GM12878 (cell line): ENCODE measurements around the gene LRRC45. TPM values are rescaled to one million over a fixed set of nuclear protein-coding genes. Genes with fewer than 3 reads are reported as not detected.

Experiments
- ATAC-seq: fragments of 200-7000 bp; cut with Tn5 transposase; 3 replicates; pipeline ENCODE4 v1.9.1; 2020; ENCODE audit warnings: mild to moderate bottlenecking, moderate library complexity
- BruUV-seq: library from RNA; stranded (reverse); fragments of 400-500 nt; replicated peaks from 2 replicates; lab custom pipeline; 2021; lab: Mats Ljungman, UMichigan
- CTCF ChIA-PET: fragments of 300-600 bp; sonication (Branson Sonifier 250); formaldehyde crosslinking; extraction: SDS; loops from one replicate; lab custom pipeline; 2021; ENCODE audit warnings: inconsistent platforms; lab: Yijun Ruan, JAX
- POLR2A ChIA-PET: fragments of 350-600 bp; formaldehyde crosslinking; extraction: SDS; loops from one replicate; lab custom pipeline; 2021; ENCODE audit warnings: inconsistent platforms; lab: Charles Lee
- RAD21 ChIA-PET: fragments of 300-600 bp; sonication (Branson Sonifier 250); formaldehyde crosslinking; loops from one replicate; lab custom pipeline; 2023; ENCODE audit warnings: antibody characterized with exemption; ENCODE audit not compliant: unreplicated experiment; lab: Charles Lee
- SMC1A ChIA-PET: fragments of 300-600 bp; sonication (Branson Sonifier 250); formaldehyde crosslinking; loops from one replicate; lab custom pipeline; 2023; ENCODE audit not compliant: unreplicated experiment, uncharacterized antibody; lab: Charles Lee
- DNase-seq: peaks from one replicate; pipeline ENCODE4 v3.0.0-alpha.2; 2011; ENCODE audit warnings: low read depth, low spot score
- FAIRE-seq: peaks from 3 replicates; lab custom pipeline; 2011; peaks lifted over from hg19 to GRCh38; lab: Jason Lieb, UNC
- H2AFZ ChIP-seq: 2 replicates; pipeline ENCODE4 v1.6.0; 2011; ENCODE audit warnings: low read depth, low read length, control low read depth; ENCODE audit not compliant: control insufficient read depth
- H3K27ac ChIP-seq: 2 replicates; pipeline ENCODE4 v1.5.1; 2011; ENCODE audit warnings: control low read depth; ENCODE audit not compliant: control insufficient read depth, insufficient read depth
- H3K27me3 ChIP-seq, 2 experiments: replicated peaks in 1 of 2; 2 replicates each; pipeline versions ENCODE4 v1.6.0 to v1.6.1; 2011; ENCODE audit warnings: low read length in 1 of 2; ENCODE audit not compliant: control insufficient read depth in 2 of 2, insufficient read depth in 2 of 2
- H3K36me3 ChIP-seq, 2 experiments: 2 replicates each; pipeline ENCODE4 v1.5.1; 2011; ENCODE audit warnings: low read length in 1 of 2; ENCODE audit not compliant: control insufficient read depth in 2 of 2, insufficient read depth in 2 of 2
- H3K4me1 ChIP-seq: 2 replicates; pipeline ENCODE4 v1.6.1; 2011; ENCODE audit warnings: mild to moderate bottlenecking, low read length, moderate library complexity, mixed read lengths; ENCODE audit not compliant: control insufficient read depth, insufficient read depth
- H3K4me2 ChIP-seq: 2 replicates; pipeline ENCODE4 v1.6.0; 2011; ENCODE audit warnings: control low read depth; ENCODE audit not compliant: control insufficient read depth, insufficient read depth
- H3K4me3 ChIP-seq: fragments of 200-600 bp; sonication (generic); 2 replicates; pipeline ENCODE4 v1.5.1; 2016
- H3K79me2 ChIP-seq: 2 replicates; pipeline ENCODE4 v1.6.0; 2011; ENCODE audit warnings: low read length; ENCODE audit not compliant: control insufficient read depth, insufficient read depth
- H3K9ac ChIP-seq: 2 replicates; pipeline ENCODE4 v1.8.0; 2011; ENCODE audit warnings: low read length, control low read depth, mixed read lengths; ENCODE audit not compliant: control insufficient read depth, insufficient read depth
- H3K9me3 ChIP-seq: replicated peaks from 3 replicates; pipeline ENCODE4 v1.5.1; 2011; ENCODE audit warnings: mild to moderate bottlenecking, low read length; ENCODE audit not compliant: control insufficient read depth, insufficient read depth
- H4K20me1 ChIP-seq: 2 replicates; pipeline ENCODE4 v1.6.0; 2011; ENCODE audit not compliant: control insufficient read depth, insufficient read depth
- CHD1 ChIP-seq: IDR thresholded peaks from 2 replicates; pipeline ENCODE4 v1.6.1; 2012; ENCODE audit warnings: low read depth, low read length, improper control_type of control experiment
- EP300 ChIP-seq, 2 experiments: fragments of 150-350 bp in 1 of 2; IDR thresholded peaks; 2 replicates each; pipeline ENCODE4 v1.6.1; 2011 to 2012; ENCODE audit warnings: low read depth in 2 of 2, low read length in 2 of 2, borderline replicate concordance in 1 of 2, improper control_type of control experiment in 1 of 2, inconsistent platforms in 1 of 2; ENCODE audit not compliant: control insufficient read depth in 1 of 2
- IRF3 ChIP-seq: fragments of 450-650 bp; IDR thresholded peaks from 2 replicates; pipeline ENCODE4 v1.6.1; 2014; ENCODE audit warnings: mild to moderate bottlenecking
- IRF5 ChIP-seq: fragments of 450-650 bp; IDR thresholded peaks from 2 replicates; pipeline ENCODE4 v1.6.1; 2017; ENCODE audit warnings: borderline replicate concordance
- KDM1A ChIP-seq: fragments of 200-600 bp; sonication (generic); IDR thresholded peaks from 2 replicates; pipeline ENCODE4 v1.6.1; 2016; ENCODE audit warnings: borderline replicate concordance
- KLF5 ChIP-seq: fragments of 450-650 bp; IDR thresholded peaks from 2 replicates; pipeline ENCODE4 v1.6.1; 2014; ENCODE audit warnings: mild to moderate bottlenecking; ENCODE audit not compliant: partially characterized antibody
- MEF2B ChIP-seq: fragments of 450-650 bp; IDR thresholded peaks from 2 replicates; pipeline ENCODE4 v1.6.1; 2018; ENCODE audit warnings: mild to moderate bottlenecking, moderate library complexity; ENCODE audit not compliant: partially characterized antibody, poor library complexity, severe bottlenecking
- MLLT1 ChIP-seq: fragments of 450-650 bp; IDR thresholded peaks from 2 replicates; pipeline ENCODE4 v1.6.1; 2016; ENCODE audit warnings: mild to moderate bottlenecking
- NBN ChIP-seq: fragments of 450-650 bp; IDR thresholded peaks from 2 replicates; pipeline ENCODE4 v1.6.1; 2016
- SIN3A ChIP-seq: IDR thresholded peaks from 2 replicates; pipeline ENCODE4 v1.6.1; 2012; ENCODE audit warnings: low read depth, low read length, improper control_type of control experiment
- STAT1 ChIP-seq: fragments of 450-650 bp; conservative IDR thresholded peaks from 2 replicates; pipeline ENCODE4 v1.6.1; 2014; ENCODE audit warnings: antibody characterized with exemption, mild to moderate bottlenecking
- ZNF217 ChIP-seq: fragments of 450-650 bp; IDR thresholded peaks from 2 replicates; pipeline ENCODE4 v1.6.1; 2017; ENCODE audit warnings: antibody characterized with exemption, mild to moderate bottlenecking
- ZNF384 ChIP-seq: IDR thresholded peaks from 2 replicates; pipeline ENCODE4 v1.6.1; 2012; ENCODE audit warnings: low read depth, mild to moderate bottlenecking, low read length, improper control_type of control experiment, borderline replicate concordance
- ZNF687 ChIP-seq: fragments of 450-650 bp; IDR thresholded peaks from 2 replicates; pipeline ENCODE4 v1.6.1; 2017; ENCODE audit warnings: mild to moderate bottlenecking, moderate library complexity
- ZZZ3 ChIP-seq: IDR thresholded peaks from 2 replicates; pipeline ENCODE4 v1.6.1; 2011; ENCODE audit warnings: low read depth; ENCODE audit not compliant: control insufficient read depth, insufficient read length
- WGBS: methylation state at CpG from one replicate; pipeline ENCODE4 v1.1.6; 2016; ENCODE audit warnings: low lambda C conversion rate; ENCODE audit not compliant: insufficient replicate concordance, insufficient coverage; ENCODE audit errors: missing lambda C conversion rate; 5-methylcytosine and 5-hydroxymethylcytosine counted together
- in situ Hi-C: fragments of 300-500 bp; cut with MboI; formaldehyde crosslinking; loops from 9 replicates; pipeline ENCODE4 v1.14.3; 2018; ENCODE audit warnings: mixed read lengths
- intact Hi-C: fragments of 100-400 bp; cut with micrococcal nuclease; formaldehyde crosslinking; loops from one replicate; pipeline ENCODE4 v1.14.2; 2022; ENCODE audit not compliant: unreplicated experiment
- polyA plus RNA-seq, 11 experiments: library from polyadenylated mRNA; depleted of rRNA in 4 of 11; unstranded in 6 of 11; stranded (reverse) in 5 of 11; fragments of >200 nt; fragmentation: Nextera tagmentation in 4 of 11; fragmentation: Illumina TruSeq in 1 of 11; extraction: Ambion mirVana in 4 of 11; extraction: Trizol in 1 of 11; gene quantifications; 1 replicate in 1 of 11; 2 replicates in 10 of 11; pipeline versions ENCODE4 v1.2.1 to v1.2.3, GENCODE V29; 2011 to 2016; ENCODE audit warnings: inconsistent platforms in 2 of 11, missing spikeins in 2 of 11, low read depth in 1 of 11
- total RNA-seq, 4 experiments: library from RNA; depleted of rRNA in 3 of 4; stranded (reverse); fragments of >200 nt in 3 of 4; fragmentation: Illumina TruSeq in 1 of 4; extraction: Trizol in 1 of 4; gene quantifications; 2 replicates each; pipeline versions ENCODE4 v1.2.1 to v1.2.3, GENCODE V29; 2013 to 2021
- TF ChIP-seq, protein P1 (sequence below): fragments of 450-650 bp; IDR thresholded peaks from 2 replicates; pipeline ENCODE4 v1.6.1; 2017; ENCODE audit warnings: low read depth, mild to moderate bottlenecking, moderate library complexity

The LRRC45 gene
- total and polyA plus RNA-seq, 10 of the 15 experiments (the other 5 are each of a cell fraction or from before 2014, with no cell fraction given), result 0.03 to 27.7 (median 10.4) TPM

DNA sequence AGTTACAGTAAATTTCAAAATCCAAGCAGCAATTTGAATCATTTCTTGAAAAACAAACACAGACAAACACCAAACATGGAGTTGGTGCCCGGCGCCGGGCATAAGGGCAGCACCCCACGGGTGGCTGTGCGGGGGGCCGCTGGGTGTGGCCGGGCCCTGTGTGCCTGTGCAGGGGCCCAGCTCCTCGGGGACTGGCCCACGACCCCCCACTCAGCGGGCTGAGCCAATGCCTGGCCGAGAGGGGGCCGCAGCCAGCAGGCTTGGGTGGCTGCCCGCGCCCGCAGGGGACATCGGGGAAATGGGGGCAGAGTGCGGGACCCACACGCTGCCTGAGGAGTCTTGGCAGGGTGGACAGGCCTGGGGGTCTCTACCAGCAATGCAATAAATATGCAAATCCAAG, 55.3 kb downstream of the LRRC45 start:
- POLR2A ChIA-PET, result no interaction called here
- no peak for ATAC-seq
- Histone ChIP-seq H2AFZ (no peak overlapping the region), H3K4me3 (no peak overlapping the region), H3K4me2 (no peak overlapping the region), H3K27ac (no peak overlapping the region), H3K27me3 (no peaks in the 10 kb centered on the region), H3K9me3 (no peaks in the 10 kb centered on the region), H3K9ac (no peak overlapping the region), H3K36me3 (peaks cover 10 to 36% of the 10 kb centered on the region in 2 experiments; a peak in 3 of 4 replicates), H3K4me1 (no peaks in the 10 kb centered on the region), H3K79me2 (no peaks in the 10 kb centered on the region), H4K20me1 (no peaks in the 10 kb centered on the region)
- FAIRE-seq, result no peak
- SMC1A ChIA-PET, result no interaction called here
- no peak for DNase-seq
- intact Hi-C loops, result no loop called here
- in situ Hi-C loops, result no loop called here
- WGBS, result 72% methylated on average over 18 of the region's 18 CpGs
- no TSS peak for BruUV-seq
- CTCF ChIA-PET, result no interaction called here
- RAD21 ChIA-PET, result no interaction called here
- no peak for TF ChIP-seq IRF3
- no peak for TF ChIP-seq MLLT1
- no peak for TF ChIP-seq EP300 (IDR thresholded peaks at IDR 0.05; ENCODE audit: borderline replicate concordance in 1 of 2, control insufficient read depth in 1 of 2, low read depth in 2 of 2, low read length in 2 of 2)
- TF ChIP-seq ZZZ3, result no peak
- no peak for TF ChIP-seq CHD1
- no peak for TF ChIP-seq KLF5
- TF ChIP-seq ZNF687, result no peak
- TF ChIP-seq ZNF217, result no peak
- TF ChIP-seq STAT1, result no peak
- no peak for TF ChIP-seq NBN
- TF ChIP-seq IRF5, result no peak
- TF ChIP-seq, protein P1, sequence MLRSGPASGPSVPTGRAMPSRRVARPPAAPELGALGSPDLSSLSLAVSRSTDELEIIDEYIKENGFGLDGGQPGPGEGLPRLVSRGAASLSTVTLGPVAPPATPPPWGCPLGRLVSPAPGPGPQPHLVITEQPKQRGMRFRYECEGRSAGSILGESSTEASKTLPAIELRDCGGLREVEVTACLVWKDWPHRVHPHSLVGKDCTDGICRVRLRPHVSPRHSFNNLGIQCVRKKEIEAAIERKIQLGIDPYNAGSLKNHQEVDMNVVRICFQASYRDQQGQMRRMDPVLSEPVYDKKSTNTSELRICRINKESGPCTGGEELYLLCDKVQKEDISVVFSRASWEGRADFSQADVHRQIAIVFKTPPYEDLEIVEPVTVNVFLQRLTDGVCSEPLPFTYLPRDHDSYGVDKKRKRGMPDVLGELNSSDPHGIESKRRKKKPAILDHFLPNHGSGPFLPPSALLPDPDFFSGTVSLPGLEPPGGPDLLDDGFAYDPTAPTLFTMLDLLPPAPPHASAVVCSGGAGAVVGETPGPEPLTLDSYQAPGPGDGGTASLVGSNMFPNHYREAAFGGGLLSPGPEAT, result no peak
- TF ChIP-seq KDM1A, result no peak
- TF ChIP-seq MEF2B, result no peak
- no peak for TF ChIP-seq SIN3A
- TF ChIP-seq ZNF384, result no peak
